HepG2 (cell line): ENCODE measurements around the gene KRTAP3-2. TPM values are rescaled to one million over a fixed set of nuclear protein-coding genes. Genes with fewer than 3 reads are reported as not detected.
A peak's percentile ranks its signal among the peaks of the same experiment; 100 is the strongest.

Source experiments
- ASH2L ChIP-seq: fragments of 300-600, 200-600 bp; sonication (generic); IDR thresholded peaks from 2 replicates; pipeline ENCODE4 v1.7.0; 2017; ENCODE audit warnings: low read depth, mild to moderate bottlenecking, moderate library complexity, mixed read lengths, low read length; ENCODE audit not compliant: insufficient read length
- GFI1 ChIP-seq: sonication (generic); formaldehyde crosslinking; IDR thresholded peaks from 2 replicates; pipeline ENCODE4 v1.5.0; 2020; ENCODE audit warnings: missing genetic modification reagents, mild to moderate bottlenecking, borderline replicate concordance
- HIC2 ChIP-seq: sonication (generic); formaldehyde crosslinking; IDR thresholded peaks from 2 replicates; pipeline ENCODE4 v1.9.0; 2022; ENCODE audit warnings: low read depth, missing genetic modification reagents
- HMG20A ChIP-seq: IDR thresholded peaks from 2 replicates; pipeline ENCODE4 v1.6.1; 2016; ENCODE audit warnings: borderline replicate concordance
- HNRNPL ChIP-seq: fragments of 200-400 bp; formaldehyde crosslinking; IDR thresholded peaks from 2 replicates; pipeline ENCODE4 v1.6.1; 2017; ENCODE audit warnings: mild to moderate bottlenecking, low read depth, low read length
- ISL2 ChIP-seq: sonication (generic); formaldehyde crosslinking; IDR thresholded peaks from 2 replicates; pipeline ENCODE4 v1.5.0; 2020; ENCODE audit warnings: missing genetic modification reagents
- NFE2 ChIP-seq: sonication (generic); formaldehyde crosslinking; IDR thresholded peaks from 2 replicates; pipeline ENCODE4 v1.4.0; 2020; ENCODE audit warnings: missing genetic modification reagents
- NFIC ChIP-seq: IDR thresholded peaks from 2 replicates; pipeline ENCODE4 v1.6.1; 2012; ENCODE audit warnings: mild to moderate bottlenecking, low read length, inconsistent platforms
- SOX5 ChIP-seq: IDR thresholded peaks from 2 replicates; pipeline ENCODE4 v1.6.1; 2016; ENCODE audit warnings: borderline replicate concordance
- SRSF4 ChIP-seq: fragments of 200-400 bp; formaldehyde crosslinking; IDR thresholded peaks from one replicate; pipeline ENCODE4 v1.6.1; 2018; ENCODE audit warnings: mild to moderate bottlenecking, low read depth, low read length, moderate library complexity; ENCODE audit not compliant: poor library complexity, severe bottlenecking
- YEATS4 ChIP-seq: sonication (generic); formaldehyde crosslinking; IDR thresholded peaks from 2 replicates; pipeline ENCODE4 v1.4.0; 2020; ENCODE audit warnings: missing genetic modification reagents, borderline replicate concordance
- ZBTB33 ChIP-seq: sonication (generic); formaldehyde crosslinking; IDR thresholded peaks from 2 replicates; pipeline ENCODE4 v1.4.0; 2020; ENCODE audit warnings: missing genetic modification reagents
- ZFP90 ChIP-seq: sonication (generic); formaldehyde crosslinking; IDR thresholded peaks from 2 replicates; pipeline ENCODE4 v1.8.0; 2022; ENCODE audit warnings: missing genetic modification reagents, mild to moderate bottlenecking, inconsistent platforms, borderline replicate concordance
- ZKSCAN1 ChIP-seq: fragments of 150-350 bp; IDR thresholded peaks from 2 replicates; pipeline ENCODE4 v1.6.1; 2014; ENCODE audit warnings: low read length
- ZNF20 ChIP-seq: sonication (generic); formaldehyde crosslinking; IDR thresholded peaks from 2 replicates; pipeline ENCODE4 v1.4.0; 2020; ENCODE audit warnings: mild to moderate bottlenecking, moderate library complexity, missing genetic modification reagents
- ZNF207 ChIP-seq: fragments of 450-650 bp; IDR thresholded peaks from 2 replicates; pipeline ENCODE4 v1.6.1; 2016; ENCODE audit warnings: antibody characterized with exemption, borderline replicate concordance
- ZNF34 ChIP-seq: sonication (generic); formaldehyde crosslinking; IDR thresholded peaks from 2 replicates; pipeline ENCODE4 v1.4.0; 2020; ENCODE audit warnings: mild to moderate bottlenecking, missing genetic modification reagents, borderline replicate concordance
- ZNF546 ChIP-seq: sonication (generic); formaldehyde crosslinking; conservative IDR thresholded peaks from 2 replicates; pipeline ENCODE4 v1.8.1; 2023; ENCODE audit warnings: mild to moderate bottlenecking, missing genetic modification reagents
- ZNF577 ChIP-seq: sonication (generic); formaldehyde crosslinking; IDR thresholded peaks from 2 replicates; pipeline ENCODE4 v1.4.0; 2020; ENCODE audit warnings: mild to moderate bottlenecking, low read depth, missing genetic modification reagents, borderline replicate concordance
- ZNF713 ChIP-seq: sonication (generic); formaldehyde crosslinking; IDR thresholded peaks from 2 replicates; pipeline ENCODE4 v1.4.0; 2020; ENCODE audit warnings: mild to moderate bottlenecking, missing genetic modification reagents
- ZNF782 ChIP-seq: sonication (generic); formaldehyde crosslinking; IDR thresholded peaks from 2 replicates; pipeline ENCODE4 v1.4.0; 2020; ENCODE audit warnings: missing genetic modification reagents, mild to moderate bottlenecking, borderline replicate concordance
- polyA plus RNA-seq, 8 experiments: library from polyadenylated mRNA; depleted of rRNA in 3 of 8; stranded (reverse) in 7 of 8; unstranded in 1 of 8; fragments of >200 nt; fragmentation: Illumina TruSeq in 4 of 8; extraction: Trizol in 4 of 8; gene quantifications; 2 replicates each; pipeline versions ENCODE4 v1.2.1 to v1.2.3, GENCODE V29; 2011 to 2016; ENCODE audit warnings: low read depth in 4 of 8, missing spikeins in 1 of 8, mixed read lengths in 1 of 8; ENCODE audit not compliant: insufficient read depth in 1 of 8
- total RNA-seq, 5 experiments: library from RNA; depleted of rRNA; stranded (reverse); fragments of >200 nt; fragmentation: Illumina TruSeq; extraction: Trizol; gene quantifications; 2 replicates each; pipeline ENCODE4 v1.2.3, GENCODE V29; 2016; ENCODE audit warnings: low read depth in 1 of 5
- TF ChIP-seq, protein P1 (sequence below): sonication (generic); formaldehyde crosslinking; IDR thresholded peaks from 2 replicates; pipeline ENCODE4 v1.5.1; 2020; ENCODE audit warnings: missing genetic modification reagents, mild to moderate bottlenecking, borderline replicate concordance
- TF ChIP-seq, protein P2 (sequence below): IDR thresholded peaks from 2 replicates; pipeline ENCODE4 v1.6.1; 2012; ENCODE audit warnings: low read depth, low read length, improper control_type of control experiment

Gene KRTAP3-2
- total and polyA plus RNA-seq, 2 of the 13 experiments (the other 11 are each of a cell fraction or from before 2014, with no cell fraction given), result not detected

DNA sequence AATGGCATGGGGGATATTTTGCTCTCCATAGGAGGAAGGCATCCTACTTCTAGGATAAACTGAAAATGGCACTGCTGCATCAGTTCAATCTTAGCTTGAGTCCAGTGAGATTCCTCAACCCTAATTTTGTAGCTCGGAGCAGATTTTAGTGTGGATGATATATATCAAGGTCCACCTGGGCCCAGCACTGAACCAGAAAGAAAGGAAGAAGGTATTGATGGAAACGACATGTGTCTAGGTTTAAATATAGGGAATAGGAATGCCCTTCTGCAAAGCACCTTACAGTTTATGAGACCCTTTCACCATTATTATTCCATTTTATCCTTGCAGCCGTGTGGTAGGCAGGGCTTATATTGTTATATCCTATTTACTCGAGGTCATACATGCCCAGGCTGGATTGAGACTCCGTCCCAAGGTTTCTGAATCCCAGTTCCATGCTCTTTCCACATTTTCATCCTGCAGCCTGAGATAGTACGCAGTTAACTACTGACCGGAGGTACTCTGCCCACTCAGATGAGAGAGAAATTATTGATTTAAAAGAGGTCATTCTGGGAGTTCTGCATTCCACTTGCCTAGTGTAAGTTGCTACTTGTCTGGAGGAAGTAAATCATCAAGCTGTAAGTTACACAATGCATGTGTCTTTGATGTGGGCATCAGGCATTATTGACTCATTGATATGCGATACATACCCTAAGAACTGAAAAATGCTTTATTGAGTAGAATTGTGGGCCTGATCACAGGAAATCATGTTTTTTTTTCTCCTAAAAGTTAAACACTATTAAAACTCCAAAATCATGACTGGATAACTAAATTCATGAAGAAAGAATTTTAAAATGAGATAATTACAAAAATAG is 43.1 kb downstream of the KRTAP3-2 start (continued):
- TF ChIP-seq ZNF34 (CRISPR knock-in tag), result no peak
- TF ChIP-seq ZNF577 (CRISPR knock-in tag), result no peak
- no peak for TF ChIP-seq ZNF20 (CRISPR knock-in tag)
- peak; percentile 82; the same call in 1 of the 2 replicates for TF ChIP-seq HIC2 (CRISPR knock-in tag)
- TF ChIP-seq, protein P1, sequence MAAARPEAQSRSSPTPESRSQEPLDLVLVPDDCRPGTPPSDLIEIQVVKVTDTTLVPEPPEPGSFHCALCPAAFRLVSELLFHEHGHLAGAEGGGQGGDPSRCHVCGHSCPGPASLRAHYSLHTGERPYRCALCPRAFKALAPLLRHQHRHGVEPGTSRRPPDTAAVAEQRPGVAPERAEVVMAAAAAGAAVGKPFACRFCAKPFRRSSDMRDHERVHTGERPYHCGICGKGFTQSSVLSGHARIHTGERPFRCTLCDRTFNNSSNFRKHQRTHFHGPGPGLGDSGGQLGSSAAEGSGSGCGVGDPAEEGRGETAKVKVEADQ (CRISPR knock-in tag), result no peak
- TF ChIP-seq NFIC, result peak; percentile 99
- 0 out of 2 replicates have a peak, but pooled peaks have one; percentile 59 for TF ChIP-seq ZFP90 (CRISPR knock-in tag)
- TF ChIP-seq YEATS4 (CRISPR knock-in tag), result no peak; the same call in 1 of the 2 replicates
- peak; percentile 18; the same call in 1 of the 2 replicates for TF ChIP-seq NFE2
- TF ChIP-seq, protein P2, sequence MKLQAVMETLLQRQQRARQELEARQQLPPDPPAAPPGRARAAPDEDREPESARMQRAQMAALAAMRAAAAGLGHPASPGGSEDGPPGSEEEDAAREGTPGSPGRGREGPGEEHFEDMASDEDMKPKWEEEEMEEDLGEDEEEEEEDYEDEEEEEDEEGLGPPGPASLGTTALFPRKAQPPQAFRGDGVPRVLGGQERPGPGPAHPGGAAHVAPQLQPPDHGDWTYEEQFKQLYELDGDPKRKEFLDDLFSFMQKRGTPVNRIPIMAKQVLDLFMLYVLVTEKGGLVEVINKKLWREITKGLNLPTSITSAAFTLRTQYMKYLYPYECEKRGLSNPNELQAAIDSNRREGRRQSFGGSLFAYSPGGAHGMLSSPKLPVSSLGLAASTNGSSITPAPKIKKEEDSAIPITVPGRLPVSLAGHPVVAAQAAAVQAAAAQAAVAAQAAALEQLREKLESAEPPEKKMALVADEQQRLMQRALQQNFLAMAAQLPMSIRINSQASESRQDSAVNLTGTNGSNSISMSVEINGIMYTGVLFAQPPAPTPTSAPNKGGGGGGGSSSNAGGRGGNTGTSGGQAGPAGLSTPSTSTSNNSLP, result peak; percentile 100
- peak; percentile 100 for TF ChIP-seq HMG20A (CRISPR knock-in tag)
- peak; percentile 98 for TF ChIP-seq SOX5 (CRISPR knock-in tag)
- TF ChIP-seq ZNF546 (CRISPR knock-in tag), result no peak
- TF ChIP-seq ISL2 (CRISPR knock-in tag), result peak; percentile 100
- no peak for TF ChIP-seq ZNF207
- no peak for TF ChIP-seq ZKSCAN1
- peak; percentile 98 for TF ChIP-seq ASH2L
- no peak for TF ChIP-seq ZNF713 (CRISPR knock-in tag)
- TF ChIP-seq ZNF782 (CRISPR knock-in tag), result no peak; the same call in 1 of the 2 replicates
- peak; percentile 69; the same call in 1 of the 2 replicates for TF ChIP-seq ZBTB33 (CRISPR knock-in tag)
- no peak for TF ChIP-seq HNRNPL
- no peak for TF ChIP-seq SRSF4
- peak; percentile 95 for TF ChIP-seq GFI1 (CRISPR knock-in tag)
